ENCODE results near the gene CBLN1.

GRCh38 chr16:49311823-49312222 lies 30.2 kb upstream of the CBLN1 start:
- TF ChIP-seq EZH2 (IDR thresholded peaks at IDR 0.05; ENCODE audit: low read depth) (no peak), CTCF (conservative IDR thresholded peaks at IDR 0.05) (no peak)
